MM.1S (cell line): Measurements from ENCODE around the gene MTHFD1L.

Experiments used
- DNase-seq: peaks from one replicate; pipeline ENCODE4 v3.0.0-alpha.2; 2015
- H2AFZ ChIP-seq: fragments of 300-600 bp; sonication (generic); 2 replicates; pipeline ENCODE4 v1.6.0; 2016; ENCODE audit warnings: antibody characterized with exemption, low read length
- H3F3A ChIP-seq: fragments of 300-600 bp; sonication (generic); 2 replicates; pipeline ENCODE4 v1.6.1; 2016; ENCODE audit warnings: mild to moderate bottlenecking, antibody characterized with exemption, low read length, moderate library complexity, mixed read lengths; ENCODE audit not compliant: insufficient read depth
- H3K27ac ChIP-seq: fragments of 300-600 bp; sonication (generic); 2 replicates; pipeline ENCODE4 v1.5.1; 2016; ENCODE audit warnings: mild to moderate bottlenecking, low read length
- H3K27me3 ChIP-seq: fragments of 300-600 bp; sonication (generic); replicated peaks from 2 replicates; pipeline ENCODE4 v1.6.0; 2016; ENCODE audit warnings: low read length; ENCODE audit not compliant: insufficient read depth
- H3K36me3 ChIP-seq: fragments of 300-600 bp; sonication (generic); replicated peaks from 2 replicates; pipeline ENCODE4 v1.6.1; 2016; ENCODE audit warnings: mild to moderate bottlenecking, low read length, mixed read lengths; ENCODE audit not compliant: insufficient read depth
- H3K4me1 ChIP-seq: fragments of 300-600 bp; sonication (generic); 2 replicates; pipeline ENCODE4 v1.6.1; 2016; ENCODE audit warnings: low read length, mixed read lengths
- H3K4me2 ChIP-seq: fragments of 300-600 bp; sonication (generic); 2 replicates; pipeline ENCODE4 v1.6.0; 2016; ENCODE audit warnings: low read depth, low read length
- H3K4me3 ChIP-seq: fragments of 300-600 bp; sonication (generic); 2 replicates; pipeline ENCODE4 v1.5.1; 2016; ENCODE audit warnings: low read length, mixed read lengths
- H3K79me2 ChIP-seq: fragments of 300-600 bp; sonication (generic); 2 replicates; pipeline ENCODE4 v1.6.1; 2016; ENCODE audit warnings: mixed run types, low read length, mixed read lengths
- H3K9ac ChIP-seq: fragments of 300-600 bp; sonication (generic); 2 replicates; pipeline ENCODE4 v1.6.1; 2016; ENCODE audit warnings: low read length, mixed read lengths
- H3K9me2 ChIP-seq: fragments of 300-600 bp; sonication (generic); replicated peaks from 2 replicates; pipeline ENCODE4 v1.6.1; 2016; ENCODE audit warnings: mild to moderate bottlenecking, low read length, mixed read lengths; ENCODE audit not compliant: insufficient read depth
- H3K9me3 ChIP-seq: fragments of 300-600 bp; sonication (generic); replicated peaks from 2 replicates; pipeline ENCODE4 v1.6.1; 2016; ENCODE audit warnings: mild to moderate bottlenecking, low read length, mixed read lengths; ENCODE audit not compliant: insufficient read depth
- H4K20me1 ChIP-seq: fragments of 300-600 bp; sonication (generic); 2 replicates; pipeline ENCODE4 v1.6.1; 2016; ENCODE audit warnings: mild to moderate bottlenecking, low read length, moderate library complexity, mixed read lengths; ENCODE audit not compliant: insufficient read depth
- CTCF ChIP-seq: fragments of 300-600 bp; sonication (generic); IDR thresholded peaks from 2 replicates; pipeline ENCODE4 v1.5.1; 2016; ENCODE audit warnings: antibody characterized with exemption, low read length, mixed read lengths
- EZH2 ChIP-seq: fragments of 300-600 bp; sonication (generic); optimal IDR thresholded peaks from 2 replicates; pipeline ENCODE3; 2017; ENCODE audit warnings: low read depth, mild to moderate bottlenecking, antibody characterized with exemption, low read length, mixed read lengths
- EZH2phosphoT487 ChIP-seq: fragments of 300-600 bp; sonication (generic); IDR thresholded peaks from 2 replicates; pipeline ENCODE4 v1.6.1; 2018; ENCODE audit warnings: antibody characterized with exemption, low read length

Gene MTHFD1L

DNA sequence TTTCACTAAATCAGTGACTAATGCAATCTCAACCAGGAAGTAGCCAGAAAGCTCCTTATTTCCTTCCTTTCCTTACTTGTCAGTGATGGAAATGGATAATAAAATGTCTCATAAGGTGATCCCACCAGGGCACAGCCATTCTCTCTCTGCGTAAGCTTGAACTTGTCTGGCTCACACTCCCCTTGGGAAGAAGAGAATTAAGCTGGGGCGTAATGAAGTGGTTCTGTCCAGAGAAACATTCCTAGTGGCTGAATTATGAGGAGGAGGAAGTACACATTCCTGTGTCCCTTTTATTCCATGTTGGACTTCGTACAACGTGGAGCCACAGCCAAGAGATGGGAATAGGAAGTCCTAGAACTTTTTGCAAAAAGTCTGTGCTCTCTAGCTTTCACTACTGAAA, 93.7 kb downstream of the MTHFD1L start:
- Histone ChIP-seq H3K27ac (no peak overlapping the region), H2AFZ (no peak overlapping the region), H3K9ac (no peak overlapping the region), H3K4me1 (no peaks in the 10 kb centered on the region), H3K9me2 (no peaks in the 10 kb centered on the region), H3F3A (no peaks in the 10 kb centered on the region), H4K20me1 (no peaks in the 10 kb centered on the region), H3K79me2 (no peaks in the 10 kb centered on the region), H3K4me2 (no peak overlapping the region), H3K4me3 (no peak overlapping the region), H3K27me3 (no peaks in the 10 kb centered on the region), H3K36me3 (no peaks in the 10 kb centered on the region), H3K9me3 (no peaks in the 10 kb centered on the region)
- DNase-seq: no peak
- no peak for TF ChIP-seq CTCF
- TF ChIP-seq EZH2phosphoT487: no peak
- no peak for TF ChIP-seq EZH2

DNA sequence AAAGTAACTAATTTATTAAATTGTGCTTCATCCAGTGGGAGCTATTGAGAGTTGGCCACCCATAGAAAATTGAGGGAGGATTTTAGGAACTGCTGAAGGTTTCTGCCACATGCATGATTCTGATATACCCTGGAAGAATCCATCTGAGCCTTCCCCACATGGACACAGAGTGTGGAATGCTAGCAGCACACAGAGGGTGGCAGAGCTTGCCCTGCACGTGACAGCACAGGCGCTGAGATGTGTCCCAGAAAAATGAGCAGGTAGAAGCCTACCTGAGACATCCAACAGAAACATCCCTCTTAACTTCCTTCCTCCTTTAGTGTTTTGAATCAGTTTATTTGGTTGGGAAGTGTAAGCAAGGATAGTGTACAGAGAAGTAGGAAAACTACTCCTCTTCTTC, 96.9 kb downstream of the MTHFD1L start:
- Histone ChIP-seq H4K20me1 (no peaks in the 10 kb centered on the region), H3K4me1 (no peaks in the 10 kb centered on the region), H3K27ac (no peak overlapping the region), H3F3A (no peaks in the 10 kb centered on the region), H3K36me3 (no peaks in the 10 kb centered on the region), H3K9me2 (no peaks in the 10 kb centered on the region), H3K27me3 (no peaks in the 10 kb centered on the region), H3K9ac (no peak overlapping the region), H3K4me2 (no peak overlapping the region), H2AFZ (no peak overlapping the region), H3K79me2 (no peaks in the 10 kb centered on the region), H3K9me3 (no peaks in the 10 kb centered on the region), H3K4me3 (no peak overlapping the region)
- DNase-seq: no peak
- TF ChIP-seq CTCF: no peak
- no peak for TF ChIP-seq EZH2
- no peak for TF ChIP-seq EZH2phosphoT487

GRCh38 chr6:150964765-150965164, 99.3 kb downstream of the MTHFD1L start:
- Histone ChIP-seq H3K4me3 (no peak overlapping the region), H3K4me1 (no peaks in the 10 kb centered on the region), H3K79me2 (no peaks in the 10 kb centered on the region), H3K9me3 (no peaks in the 10 kb centered on the region), H3K27me3 (no peaks in the 10 kb centered on the region), H4K20me1 (no peaks in the 10 kb centered on the region), H3F3A (no peaks in the 10 kb centered on the region), H2AFZ (no peak overlapping the region), H3K27ac (no peak overlapping the region), H3K9me2 (no peaks in the 10 kb centered on the region), H3K9ac (no peak overlapping the region), H3K36me3 (no peaks in the 10 kb centered on the region), H3K4me2 (no peak overlapping the region)
- DNase-seq: no peak
- TF ChIP-seq EZH2 (no peak), CTCF (no peak), EZH2phosphoT487 (no peak)

DNA sequence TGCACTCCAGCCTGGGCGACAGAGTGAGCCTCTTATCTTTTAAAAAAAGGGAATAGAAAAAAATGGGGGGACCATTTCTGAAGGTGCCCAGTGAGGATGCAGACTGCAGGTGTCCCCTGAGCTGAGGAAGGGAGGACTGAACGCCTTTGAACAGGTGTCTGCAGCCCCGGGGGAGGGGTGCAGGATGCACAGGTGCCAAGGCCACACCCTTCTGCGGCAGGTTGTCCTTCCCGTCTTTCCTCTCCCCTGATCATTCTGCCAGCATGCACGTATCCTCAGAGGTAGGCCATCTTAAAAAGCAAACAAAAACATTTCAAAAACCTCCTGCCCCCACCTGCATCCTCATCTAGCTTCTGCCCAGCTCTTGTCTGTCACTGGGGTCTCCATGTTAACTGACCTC, 101.3 kb downstream of the MTHFD1L start:
- H2AFZ ChIP-seq: no peak overlapping the region
- no peaks in the 10 kb centered on the region for H3F3A ChIP-seq
- no peaks in the 10 kb centered on the region for H3K27me3 ChIP-seq
- H3K9me3 ChIP-seq: no peaks in the 10 kb centered on the region
- DNase-seq: no peak
- H3K36me3 ChIP-seq: no peaks in the 10 kb centered on the region
- TF ChIP-seq EZH2: no peak
- no peak for TF ChIP-seq EZH2phosphoT487
- TF ChIP-seq CTCF: no peak
- no peak overlapping the region for H3K4me3 ChIP-seq
- no peaks in the 10 kb centered on the region for H3K79me2 ChIP-seq
- no peak overlapping the region for H3K4me2 ChIP-seq
- no peak overlapping the region for H3K9ac ChIP-seq
- no peaks in the 10 kb centered on the region for H3K9me2 ChIP-seq
- H4K20me1 ChIP-seq: no peaks in the 10 kb centered on the region
- no peaks in the 10 kb centered on the region for H3K4me1 ChIP-seq
- H3K27ac ChIP-seq: no peak overlapping the region
